ENCODE measurements around the gene EEFSEC. TPM values are rescaled to one million over a fixed set of nuclear protein-coding genes. Genes with fewer than 3 reads are reported as not detected.

EEFSEC gene
- total RNA-seq, 1 donor: 5.1 TPM

GRCh38 chr3:128442949-128443348 lies 289.7 kb downstream of the EEFSEC start:
- Histone ChIP-seq H3K27me3 (ENCODE audit: insufficient read depth, low read length) (peaks cover 17% of the 10 kb centered on the region), H3K79me2 (ENCODE audit: insufficient read depth, low read length) (no peaks in the 10 kb centered on the region), H3K9me3 (ENCODE audit: low read depth, low read length) (no peaks in the 10 kb centered on the region), H3K4me3 (ENCODE audit: insufficient read depth, low read length) (no peak overlapping the region), H3K4me1 (ENCODE audit: insufficient read depth, low read length) (no peaks in the 10 kb centered on the region), H4K20me1 (ENCODE audit: insufficient read depth, low read length) (no peaks in the 10 kb centered on the region), H3K4me2 (ENCODE audit: insufficient read depth, low read length) (no peak overlapping the region), H2AFZ (ENCODE audit: low read length) (no peak overlapping the region), H3K27ac (ENCODE audit: low read depth, low read length) (no peak overlapping the region), H3K36me3 (ENCODE audit: insufficient read depth, low read length) (no peaks in the 10 kb centered on the region)
- DNase-seq (ENCODE audit: insufficient read length, low spot score, missing footprints): no peak
- TF ChIP-seq, protein P1, sequence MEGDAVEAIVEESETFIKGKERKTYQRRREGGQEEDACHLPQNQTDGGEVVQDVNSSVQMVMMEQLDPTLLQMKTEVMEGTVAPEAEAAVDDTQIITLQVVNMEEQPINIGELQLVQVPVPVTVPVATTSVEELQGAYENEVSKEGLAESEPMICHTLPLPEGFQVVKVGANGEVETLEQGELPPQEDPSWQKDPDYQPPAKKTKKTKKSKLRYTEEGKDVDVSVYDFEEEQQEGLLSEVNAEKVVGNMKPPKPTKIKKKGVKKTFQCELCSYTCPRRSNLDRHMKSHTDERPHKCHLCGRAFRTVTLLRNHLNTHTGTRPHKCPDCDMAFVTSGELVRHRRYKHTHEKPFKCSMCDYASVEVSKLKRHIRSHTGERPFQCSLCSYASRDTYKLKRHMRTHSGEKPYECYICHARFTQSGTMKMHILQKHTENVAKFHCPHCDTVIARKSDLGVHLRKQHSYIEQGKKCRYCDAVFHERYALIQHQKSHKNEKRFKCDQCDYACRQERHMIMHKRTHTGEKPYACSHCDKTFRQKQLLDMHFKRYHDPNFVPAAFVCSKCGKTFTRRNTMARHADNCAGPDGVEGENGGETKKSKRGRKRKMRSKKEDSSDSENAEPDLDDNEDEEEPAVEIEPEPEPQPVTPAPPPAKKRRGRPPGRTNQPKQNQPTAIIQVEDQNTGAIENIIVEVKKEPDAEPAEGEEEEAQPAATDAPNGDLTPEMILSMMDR (IDR thresholded peaks at IDR 0.05; ENCODE audit: extremely low read depth, low read depth, low read length): no peak

- Histone ChIP-seq H2AFZ (ENCODE audit: low read length) (no peak overlapping the region), H3K4me3 (ENCODE audit: insufficient read depth, low read length) (no peak overlapping the region), H3K9me3 (ENCODE audit: low read depth, low read length) (no peaks in the 10 kb centered on the region), H3K36me3 (ENCODE audit: insufficient read depth, low read length) (no peaks in the 10 kb centered on the region), H4K20me1 (ENCODE audit: insufficient read depth, low read length) (no peaks in the 10 kb centered on the region), H3K4me1 (ENCODE audit: insufficient read depth, low read length) (no peaks in the 10 kb centered on the region), H3K4me2 (ENCODE audit: insufficient read depth, low read length) (no peak overlapping the region), H3K27me3 (ENCODE audit: insufficient read depth, low read length) (peaks cover 15% of the 10 kb centered on the region), H3K79me2 (ENCODE audit: insufficient read depth, low read length) (no peaks in the 10 kb centered on the region), H3K27ac (ENCODE audit: low read depth, low read length) (no peak overlapping the region)
- DNase-seq (ENCODE audit: insufficient read length, low spot score, missing footprints): no peak
- TF ChIP-seq, protein P1 (IDR thresholded peaks at IDR 0.05; ENCODE audit: extremely low read depth, low read depth, low read length): no peak
These were observed 290.5 kb downstream of the EEFSEC start for GRCh38 chr3:128443771-128444170.

- no peak overlapping the region for H2AFZ ChIP-seq (ENCODE audit: low read length)
- DNase-seq (ENCODE audit: insufficient read length, low spot score, missing footprints): no peak
- peaks cover 5% of the 10 kb centered on the region for H3K27me3 ChIP-seq (ENCODE audit: insufficient read depth, low read length)
- no peak overlapping the region for H3K4me2 ChIP-seq (ENCODE audit: insufficient read depth, low read length)
- no peak overlapping the region for H3K27ac ChIP-seq (ENCODE audit: low read depth, low read length)
- no peak overlapping the region for H3K4me3 ChIP-seq (ENCODE audit: insufficient read depth, low read length)
- H3K4me1 ChIP-seq (ENCODE audit: insufficient read depth, low read length): no peaks in the 10 kb centered on the region
- no peaks in the 10 kb centered on the region for H3K9me3 ChIP-seq (ENCODE audit: low read depth, low read length)
- H3K79me2 ChIP-seq (ENCODE audit: insufficient read depth, low read length): no peaks in the 10 kb centered on the region
- H3K36me3 ChIP-seq (ENCODE audit: insufficient read depth, low read length): no peaks in the 10 kb centered on the region
- TF ChIP-seq, protein P1 (IDR thresholded peaks at IDR 0.05; ENCODE audit: extremely low read depth, low read depth, low read length): no peak
- no peaks in the 10 kb centered on the region for H4K20me1 ChIP-seq (ENCODE audit: insufficient read depth, low read length)
These were observed 292.1 kb downstream of the EEFSEC start for GRCh38 chr3:128445357-128445756.

- Histone ChIP-seq H3K79me2 (ENCODE audit: insufficient read depth, low read length) (no peaks in the 10 kb centered on the region), H4K20me1 (ENCODE audit: insufficient read depth, low read length) (no peaks in the 10 kb centered on the region), H3K36me3 (ENCODE audit: insufficient read depth, low read length) (no peaks in the 10 kb centered on the region), H3K4me2 (ENCODE audit: insufficient read depth, low read length) (no peak overlapping the region), H3K9me3 (ENCODE audit: low read depth, low read length) (no peaks in the 10 kb centered on the region), H2AFZ (ENCODE audit: low read length) (no peak overlapping the region), H3K27me3 (ENCODE audit: insufficient read depth, low read length) (peaks cover 18% of the 10 kb centered on the region), H3K4me3 (ENCODE audit: insufficient read depth, low read length) (no peak overlapping the region), H3K27ac (ENCODE audit: low read depth, low read length) (no peak overlapping the region), H3K4me1 (ENCODE audit: insufficient read depth, low read length) (no peaks in the 10 kb centered on the region)
- TF ChIP-seq, protein P1 (IDR thresholded peaks at IDR 0.05; ENCODE audit: extremely low read depth, low read depth, low read length): no peak
- no peak for DNase-seq (ENCODE audit: insufficient read length, low spot score, missing footprints)
These were observed 293.5 kb downstream of the EEFSEC start for GRCh38 chr3:128446821-128447220.
